K562 (cell line): ENCODE measurements around the gene PRRC2A. TPM values are rescaled to one million over a fixed set of nuclear protein-coding genes. Genes with fewer than 3 reads are reported as not detected.
A peak's percentile ranks its signal among the peaks of the same experiment; 100 is the strongest.

Experiments used
- ARHGAP35 ChIP-seq: fragments of 450-650 bp; IDR thresholded peaks from 2 replicates; pipeline ENCODE4 v1.6.1; 2018; ENCODE audit not compliant: partially characterized antibody
- BCOR ChIP-seq: fragments of 450-650 bp; IDR thresholded peaks from 2 replicates; pipeline ENCODE4 v1.6.1; 2016
- BRF2 ChIP-seq: IDR thresholded peaks from 3 replicates; pipeline ENCODE4 v1.6.1; 2011; ENCODE audit warnings: borderline replicate concordance, mild to moderate bottlenecking; ENCODE audit not compliant: insufficient read length, insufficient read depth
- CEBPG ChIP-seq, 3 experiments: fragments of 200-800 bp in 1 of 3; sonication (Bioruptor generic) in 1 of 3; sonication (generic) in 1 of 3; formaldehyde crosslinking in 1 of 3; IDR thresholded peaks in 2 of 3; conservative IDR thresholded peaks in 1 of 3; 2 replicates each; pipeline versions ENCODE4 v1.6.1 to v1.8.0; 2016 to 2022; ENCODE audit warnings: missing compliant biosample characterization in 2 of 3, missing genetic modification characterization in 2 of 3, mild to moderate bottlenecking in 1 of 3, missing genetic modification reagents in 1 of 3
- CHCHD3 ChIP-seq: fragments of 250-450 bp; sonication (Bioruptor Pico); IDR thresholded peaks from 2 replicates; pipeline ENCODE4 v2.1.2; 2022; ENCODE audit warnings: mild to moderate bottlenecking
- CREM ChIP-seq: IDR thresholded peaks from 2 replicates; pipeline ENCODE4 v1.6.1; 2014; ENCODE audit warnings: antibody characterized with exemption, low read depth
- DPF2 ChIP-seq: fragments of 450-650 bp; IDR thresholded peaks from 2 replicates; pipeline ENCODE4 v1.6.1; 2016
- ERF ChIP-seq: fragments of 450-650 bp; formaldehyde crosslinking; IDR thresholded peaks from 2 replicates; pipeline ENCODE4 v1.4.0; 2020; ENCODE audit warnings: mild to moderate bottlenecking, mixed read lengths
- HCFC1 ChIP-seq: IDR thresholded peaks from 2 replicates; pipeline ENCODE4 v1.6.1; 2012; ENCODE audit warnings: low read depth, low read length, improper control_type of control experiment
- HINFP ChIP-seq: fragments of 450-650 bp; conservative IDR thresholded peaks from 2 replicates; pipeline ENCODE4 v1.6.1; 2016; ENCODE audit warnings: missing genetic modification characterization, low read depth, mild to moderate bottlenecking, control low read depth, missing compliant biosample characterization
- KLF1 ChIP-seq: fragments of 450-650 bp; IDR thresholded peaks from 2 replicates; pipeline ENCODE4 v1.6.1; 2016; ENCODE audit warnings: missing genetic modification characterization, missing compliant biosample characterization
- KLF13 ChIP-seq: fragments of 450-650 bp; IDR thresholded peaks from 2 replicates; pipeline ENCODE4 v1.6.1; 2016; ENCODE audit warnings: missing genetic modification characterization, low read depth, mild to moderate bottlenecking, missing compliant biosample characterization, moderate library complexity, borderline replicate concordance
- MTA2 ChIP-seq: fragments of 450-650 bp; IDR thresholded peaks from 2 replicates; pipeline ENCODE4 v1.6.1; 2016; ENCODE audit warnings: low read depth
- NCOA2 ChIP-seq, 2 experiments: fragments of 450-650 bp; IDR thresholded peaks; 2 replicates each; pipeline ENCODE4 v1.6.1; 2018; ENCODE audit warnings: mild to moderate bottlenecking in 2 of 2, moderate library complexity in 1 of 2; ENCODE audit not compliant: partially characterized antibody in 2 of 2
- NELFE ChIP-seq: IDR thresholded peaks from 2 replicates; pipeline ENCODE4 v1.6.1; 2011; ENCODE audit warnings: mild to moderate bottlenecking; ENCODE audit not compliant: insufficient read depth, insufficient read length
- NUFIP1 ChIP-seq: fragments of 450-650 bp; IDR thresholded peaks from 2 replicates; pipeline ENCODE4 v1.6.1; 2018; ENCODE audit not compliant: partially characterized antibody
- RNF2 ChIP-seq: sonication (generic); IDR thresholded peaks from 2 replicates; pipeline ENCODE4 v1.6.1; 2016
- SIRT6 ChIP-seq: IDR thresholded peaks from one replicate; pipeline ENCODE4 v1.6.1; 2012; ENCODE audit warnings: low read depth, mild to moderate bottlenecking, control low read depth, inconsistent platforms, low read length, moderate library complexity
- SP1 ChIP-seq: sonication (generic); formaldehyde crosslinking; IDR thresholded peaks from 2 replicates; pipeline ENCODE4 v1.8.1; 2022; ENCODE audit warnings: mild to moderate bottlenecking, missing genetic modification reagents
- SREBF2 ChIP-seq: sonication (generic); formaldehyde crosslinking; IDR thresholded peaks from 2 replicates; pipeline ENCODE4 v1.4.0; 2020; ENCODE audit warnings: mild to moderate bottlenecking, missing genetic modification reagents
- SRSF1 ChIP-seq: fragments of 200-400 bp; formaldehyde crosslinking; IDR thresholded peaks from 2 replicates; pipeline ENCODE4 v1.6.1; 2017; ENCODE audit warnings: mild to moderate bottlenecking, low read depth, low read length, moderate library complexity
- SRSF7 ChIP-seq: fragments of 200-400 bp; formaldehyde crosslinking; optimal IDR thresholded peaks from 2 replicates; pipeline ENCODE3; 2017; ENCODE audit warnings: mild to moderate bottlenecking, low read depth, low read length
- ZBTB12 ChIP-seq: fragments of 250-450 bp; sonication (Bioruptor Pico); IDR thresholded peaks from 2 replicates; pipeline ENCODE4 v1.4.0; 2020
- ZNF282 ChIP-seq: sonication (generic); formaldehyde crosslinking; IDR thresholded peaks from 2 replicates; pipeline ENCODE4 v1.8.1; 2023; ENCODE audit warnings: missing genetic modification reagents
- ZNF586 ChIP-seq: fragments of 450-650 bp; formaldehyde crosslinking; conservative IDR thresholded peaks from 2 replicates; pipeline ENCODE4 v1.4.0; 2020; ENCODE audit warnings: mild to moderate bottlenecking, moderate library complexity
- ZNF644 ChIP-seq: fragments of 200-800 bp; sonication (Bioruptor generic); IDR thresholded peaks from 2 replicates; pipeline ENCODE4 v1.6.1; 2016; ENCODE audit warnings: low read depth, missing genetic modification characterization, missing compliant biosample characterization
- polyA plus RNA-seq, 8 experiments: library from polyadenylated mRNA; depleted of rRNA in 4 of 8; stranded (reverse) in 5 of 8; unstranded in 3 of 8; fragments of >200 nt; fragmentation: Nextera tagmentation in 2 of 8; fragmentation: Illumina TruSeq in 1 of 8; extraction: Ambion mirVana in 2 of 8; extraction: Trizol in 1 of 8; gene quantifications; 2 replicates each; pipeline versions ENCODE4 v1.2.1 to v1.2.3, GENCODE V29; 2011 to 2014; ENCODE audit warnings: inconsistent platforms in 1 of 8, missing spikeins in 1 of 8
- total RNA-seq, 7 experiments: library from RNA; depleted of rRNA in 6 of 7; stranded (reverse); fragments of >200 nt in 6 of 7; fragmentation: Illumina TruSeq in 2 of 7; extraction: Trizol in 2 of 7; gene quantifications; 2 replicates each; pipeline versions ENCODE4 v1.2.1 to v1.2.3, GENCODE V29; 2011 to 2021; ENCODE audit warnings: low replicate concordance in 1 of 7

Gene PRRC2A
- total and polyA plus RNA-seq, 9 of the 15 experiments (the other 6 are each of a cell fraction or from before 2014, with no cell fraction given): 1.0 to 332 (median 63.0) TPM

- TF ChIP-seq CHCHD3 (CRISPR knock-in tag): peak; percentile 74; the same call in 1 of the 2 replicates
- peak; percentile 73 for TF ChIP-seq CEBPG (CRISPR knock-in tag; IDR thresholded peaks at IDR 0.05)
- peak in 1 of 2 experiments; percentile 62; a peak in 2 of 4 replicates for TF ChIP-seq CEBPG (tag; conservative IDR thresholded peaks at IDR 0.05 in 1 of 2, IDR thresholded peaks at IDR 0.05 in 1 of 2)
- no peak for TF ChIP-seq ARHGAP35
- TF ChIP-seq ZNF282: no peak
- peak; percentile 70; the same call in 1 of the 2 replicates for TF ChIP-seq SP1
- no peak for TF ChIP-seq BCOR
- TF ChIP-seq NCOA2 (IDR thresholded peaks at IDR 0.05; ENCODE audit: partially characterized antibody in 2 of 2): no peak
- TF ChIP-seq HINFP (tag): no peak
- TF ChIP-seq SIRT6: no peak
- no peak for TF ChIP-seq SRSF1
- no peak; the same call in 1 of the 2 replicates for TF ChIP-seq ZNF644
- no peak for TF ChIP-seq SRSF7
- 0 out of 2 replicates have a peak, but pooled peaks have one; percentile 92 for TF ChIP-seq SREBF2
- 0 out of 2 replicates have a peak, but pooled peaks have one; percentile 6 for TF ChIP-seq MTA2
- peak; percentile 19; the same call in 1 of the 2 replicates for TF ChIP-seq ZNF586 (CRISPR knock-in tag)
- no peak for TF ChIP-seq NELFE
- TF ChIP-seq ZBTB12 (CRISPR knock-in tag): no peak
- TF ChIP-seq BRF2: no peak
- peak; percentile 40 for TF ChIP-seq ERF (CRISPR knock-in tag)
- peak; percentile 80 for TF ChIP-seq HCFC1
- TF ChIP-seq KLF1: 0 out of 2 replicates have a peak, but pooled peaks have one; percentile 32
- TF ChIP-seq RNF2: no peak
- no peak for TF ChIP-seq NUFIP1
- TF ChIP-seq CREM: no peak
- TF ChIP-seq KLF13: 0 out of 2 replicates have a peak, but pooled peaks have one; percentile 52
- TF ChIP-seq DPF2: peak; percentile 44
Measured at GRCh38 chr6:31664790-31665500, 44.4 kb downstream of the PRRC2A start, which contains the start of gene GPANK1 (continued).
